Mesendoderm (in vitro differentiated cells): ENCODE data around the gene MINK1.

ENCODE experiments used
- DNase-seq: peaks from one replicate; pipeline ENCODE4 v3.0.0; 2013
- H2AK5ac ChIP-seq: 2 replicates; pipeline ENCODE4 v1.6.1; 2013; ENCODE audit warnings: low read length, inconsistent platforms
- H2BK120ac ChIP-seq: 2 replicates; pipeline ENCODE4 v1.6.1; 2013; ENCODE audit warnings: low read depth, mild to moderate bottlenecking, low read length, moderate library complexity, mixed read lengths
- H2BK15ac ChIP-seq: replicated peaks from 2 replicates; pipeline ENCODE4 v1.6.1; 2013; ENCODE audit warnings: low read depth, mild to moderate bottlenecking, moderate library complexity
- H2BK5ac ChIP-seq: 2 replicates; pipeline ENCODE4 v1.6.1; 2013; ENCODE audit warnings: low read length, inconsistent platforms
- H3K18ac ChIP-seq: 2 replicates; pipeline ENCODE4 v1.6.1; 2013; ENCODE audit warnings: mild to moderate bottlenecking, low read length, mixed read lengths
- H3K23ac ChIP-seq: one replicate; pipeline ENCODE4 v1.6.1; 2013; ENCODE audit warnings: low read length
- H3K27ac ChIP-seq: 2 replicates; pipeline ENCODE4 v1.5.1; 2013; ENCODE audit warnings: low read depth, mild to moderate bottlenecking, inconsistent platforms, low read length, moderate library complexity
- H3K27me3 ChIP-seq: 2 replicates; pipeline ENCODE4 v1.6.1; 2013; ENCODE audit warnings: low read length, control low read depth, mild to moderate bottlenecking, inconsistent platforms; ENCODE audit not compliant: insufficient read depth, poor library complexity
- H3K36me3 ChIP-seq: 2 replicates; pipeline ENCODE4 v1.6.1; 2013; ENCODE audit warnings: low read length, inconsistent platforms; ENCODE audit not compliant: control insufficient read depth, insufficient read depth
- H3K4ac ChIP-seq: one replicate; pipeline ENCODE4 v1.6.1; 2013; ENCODE audit warnings: low read depth, mild to moderate bottlenecking, low read length, moderate library complexity
- H3K4me1 ChIP-seq: 2 replicates; pipeline ENCODE4 v1.6.1; 2013; ENCODE audit warnings: low read depth, low read length, inconsistent platforms; ENCODE audit not compliant: control insufficient read depth
- H3K4me2 ChIP-seq: 2 replicates; pipeline ENCODE4 v1.6.1; 2013; ENCODE audit warnings: low read length
- H3K4me3 ChIP-seq: 2 replicates; pipeline ENCODE4 v1.5.1; 2013; ENCODE audit warnings: mild to moderate bottlenecking, low read length
- H3K56ac ChIP-seq: one replicate; pipeline ENCODE4 v1.6.1; 2013; ENCODE audit warnings: low read length
- H3K79me1 ChIP-seq: 2 replicates; pipeline ENCODE4 v1.6.1; 2013; ENCODE audit warnings: low read length, inconsistent platforms
- H3K79me2 ChIP-seq: 2 replicates; pipeline ENCODE4 v1.6.1; 2013; ENCODE audit warnings: mild to moderate bottlenecking, low read length; ENCODE audit not compliant: control insufficient read depth, insufficient read depth
- H3K9ac ChIP-seq: 2 replicates; pipeline ENCODE4 v1.6.1; 2013; ENCODE audit warnings: low read length, inconsistent platforms
- H4K5ac ChIP-seq: one replicate; pipeline ENCODE4 v1.6.1; 2013; ENCODE audit warnings: low read length
- H4K8ac ChIP-seq: one replicate; pipeline ENCODE4 v1.6.1; 2013; ENCODE audit warnings: low read depth, mild to moderate bottlenecking, control low read depth, low read length, moderate library complexity
- WGBS: extraction: QIAGEN DNeasy Blood & Tissue Kit; methylation state at CpG from one replicate; pipeline ENCODE4 v1.1.7; 2013; ENCODE audit warnings: low lambda C conversion rate, missing lambda C conversion rate; ENCODE audit not compliant: insufficient coverage; ENCODE audit errors: extremely low coverage; 5-methylcytosine and 5-hydroxymethylcytosine counted together

Gene MINK1

DNA sequence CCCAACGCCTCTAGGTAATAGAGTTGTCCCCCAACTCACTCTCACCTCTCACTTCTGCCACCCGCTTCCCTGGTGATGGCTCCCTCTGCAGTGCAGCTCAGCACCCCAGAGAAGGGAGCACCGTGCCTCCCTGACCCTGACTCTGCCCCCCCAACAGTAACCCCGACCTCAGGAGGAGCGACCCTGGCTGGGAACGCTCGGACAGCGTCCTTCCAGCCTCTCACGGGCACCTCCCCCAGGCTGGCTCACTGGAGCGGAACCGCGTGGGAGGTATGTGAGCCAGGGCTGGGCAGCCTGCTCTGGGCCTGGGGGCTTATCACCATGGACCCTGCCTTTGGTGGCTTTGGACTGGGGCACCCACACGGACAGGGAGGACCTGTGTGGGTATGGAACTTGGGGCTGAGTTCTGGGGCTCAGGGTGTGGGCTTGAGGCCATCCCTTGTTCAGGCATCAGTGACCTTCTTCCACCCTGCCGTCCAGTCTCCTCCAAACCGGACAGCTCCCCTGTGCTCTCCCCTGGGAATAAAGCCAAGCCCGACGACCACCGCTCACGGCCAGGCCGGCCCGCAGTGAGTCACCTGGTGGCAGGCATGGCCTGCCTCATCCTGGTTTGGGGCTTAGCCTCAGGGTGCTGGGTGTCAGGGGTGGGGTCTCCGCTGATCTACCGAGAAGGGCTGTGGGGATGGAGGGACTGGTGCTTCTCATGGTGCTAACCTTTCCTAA lies 59.5 kb downstream of the MINK1 start:
- H3K4me2 ChIP-seq, result no peak overlapping the region
- no peak for DNase-seq
- no peak overlapping the region for H2AK5ac ChIP-seq
- H3K4ac ChIP-seq, result no peak overlapping the region
- H3K4me3 ChIP-seq, result no peak overlapping the region
- H3K27ac ChIP-seq, result no peak overlapping the region
- H3K9ac ChIP-seq, result no peak overlapping the region
- no peaks in the 10 kb centered on the region for H3K27me3 ChIP-seq
- WGBS, result no CpG with 5 or more reads among the region's 23 CpGs
- no peak overlapping the region for H3K56ac ChIP-seq
- no peak overlapping the region for H4K5ac ChIP-seq
- H3K36me3 ChIP-seq, result peaks cover 8% of the 10 kb centered on the region
- no peak overlapping the region for H3K18ac ChIP-seq
- no peaks in the 10 kb centered on the region for H3K79me2 ChIP-seq
- no peak overlapping the region for H3K23ac ChIP-seq
- no peaks in the 10 kb centered on the region for H3K4me1 ChIP-seq
- no peak overlapping the region for H2BK120ac ChIP-seq
- H3K79me1 ChIP-seq, result no peaks in the 10 kb centered on the region
- H4K8ac ChIP-seq, result no peak overlapping the region
- H2BK5ac ChIP-seq, result no peak overlapping the region
- H2BK15ac ChIP-seq, result no peak overlapping the region

DNA sequence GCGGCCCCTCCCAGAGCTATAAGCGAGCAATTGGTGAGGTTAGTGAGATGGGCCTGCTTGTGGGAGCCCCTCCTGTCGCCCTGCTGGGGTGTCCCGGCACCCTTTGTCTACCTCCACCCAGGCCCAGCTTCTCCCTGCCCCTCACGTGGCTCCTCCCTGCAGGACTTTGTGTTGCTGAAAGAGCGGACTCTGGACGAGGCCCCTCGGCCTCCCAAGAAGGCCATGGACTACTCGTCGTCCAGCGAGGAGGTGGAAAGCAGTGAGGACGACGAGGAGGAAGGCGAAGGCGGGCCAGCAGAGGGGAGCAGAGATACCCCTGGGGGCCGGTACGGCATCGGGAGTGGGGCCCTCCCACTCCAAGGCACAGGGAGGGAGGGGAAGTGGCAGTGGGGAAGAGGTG lies 60.1 kb downstream of the MINK1 start:
- H3K36me3 ChIP-seq, result peaks cover 8% of the 10 kb centered on the region
- no peak overlapping the region for H4K5ac ChIP-seq
- H3K4me1 ChIP-seq, result no peaks in the 10 kb centered on the region
- no peak overlapping the region for H4K8ac ChIP-seq
- H2BK5ac ChIP-seq, result no peak overlapping the region
- no peak overlapping the region for H3K9ac ChIP-seq
- no peak overlapping the region for H3K56ac ChIP-seq
- no peak overlapping the region for H3K18ac ChIP-seq
- H2BK120ac ChIP-seq, result no peak overlapping the region
- H2BK15ac ChIP-seq, result no peak overlapping the region
- no peak for DNase-seq
- H3K4me2 ChIP-seq, result no peak overlapping the region
- H3K27me3 ChIP-seq, result no peaks in the 10 kb centered on the region
- no peak overlapping the region for H3K27ac ChIP-seq
- no peak overlapping the region for H3K4ac ChIP-seq
- H2AK5ac ChIP-seq, result no peak overlapping the region
- H3K79me2 ChIP-seq, result no peaks in the 10 kb centered on the region
- no peak overlapping the region for H3K23ac ChIP-seq
- H3K4me3 ChIP-seq, result no peak overlapping the region
- no CpG with 5 or more reads among the region's 18 CpGs for WGBS
- H3K79me1 ChIP-seq, result no peaks in the 10 kb centered on the region

DNA sequence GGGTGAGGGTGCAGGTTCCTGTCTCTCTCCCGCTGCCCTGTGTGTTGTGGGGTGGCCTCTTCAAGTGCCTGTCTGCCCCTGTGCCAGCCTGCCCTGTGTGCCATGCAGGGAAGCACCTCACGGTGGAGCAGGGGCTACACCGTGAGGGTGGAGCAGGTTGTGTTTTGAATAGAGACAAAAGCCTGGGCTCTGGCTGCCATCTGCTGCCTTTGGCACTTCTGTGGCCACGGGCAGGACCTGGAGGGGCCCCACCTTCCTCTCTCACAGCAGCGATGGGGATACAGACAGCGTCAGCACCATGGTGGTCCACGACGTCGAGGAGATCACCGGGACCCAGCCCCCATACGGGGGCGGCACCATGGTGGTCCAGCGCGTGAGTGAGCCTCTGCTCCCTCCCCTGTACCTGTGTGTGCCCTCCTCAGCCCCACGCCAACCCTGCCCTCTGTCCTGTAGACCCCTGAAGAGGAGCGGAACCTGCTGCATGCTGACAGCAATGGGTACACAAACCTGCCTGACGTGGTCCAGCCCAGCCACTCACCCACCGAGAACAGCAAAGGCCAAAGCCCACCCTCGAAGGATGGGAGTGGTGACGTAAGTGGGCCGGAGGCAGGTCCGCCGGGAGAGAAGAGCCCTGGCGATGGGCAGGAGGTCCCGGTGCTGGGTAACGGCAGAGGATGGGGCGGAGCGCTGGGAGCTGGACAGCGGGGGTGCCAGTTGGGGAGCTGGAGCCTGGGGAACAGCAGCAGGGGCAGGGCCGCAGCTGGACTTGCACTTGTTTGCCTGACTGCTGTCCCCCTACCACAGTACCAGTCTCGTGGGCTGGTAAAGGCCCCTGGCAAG lies 60.8 kb downstream of the MINK1 start:
- Histone ChIP-seq H2BK15ac (no peak overlapping the region), H4K8ac (no peak overlapping the region), H3K36me3 (peaks cover 8% of the 10 kb centered on the region), H3K27me3 (no peaks in the 10 kb centered on the region), H3K4me1 (no peaks in the 10 kb centered on the region), H3K9ac (no peak overlapping the region), H3K4ac (no peak overlapping the region), H3K18ac (no peak overlapping the region), H3K4me3 (no peak overlapping the region), H3K56ac (no peak overlapping the region), H2BK120ac (no peak overlapping the region), H3K79me2 (no peaks in the 10 kb centered on the region), H2BK5ac (no peak overlapping the region), H3K79me1 (no peaks in the 10 kb centered on the region), H3K4me2 (no peak overlapping the region), H3K27ac (no peak overlapping the region), H2AK5ac (no peak overlapping the region), H4K5ac (no peak overlapping the region), H3K23ac (no peak overlapping the region)
- WGBS, result no CpG with 5 or more reads among the region's 31 CpGs
- no peak for DNase-seq

DNA sequence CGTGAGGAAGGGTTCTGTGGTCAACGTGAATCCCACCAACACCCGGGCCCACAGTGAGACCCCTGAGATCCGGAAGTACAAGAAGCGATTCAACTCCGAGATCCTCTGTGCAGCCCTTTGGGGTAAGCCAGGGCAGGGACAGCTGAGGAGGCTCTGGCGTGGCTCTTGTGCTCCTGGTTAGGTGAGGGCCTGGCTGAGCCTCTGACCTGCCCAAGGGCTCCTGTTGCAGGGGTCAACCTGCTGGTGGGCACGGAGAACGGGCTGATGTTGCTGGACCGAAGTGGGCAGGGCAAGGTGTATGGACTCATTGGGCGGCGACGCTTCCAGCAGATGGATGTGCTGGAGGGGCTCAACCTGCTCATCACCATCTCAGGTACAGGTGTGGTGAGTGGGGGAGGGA lies 62.0 kb downstream of the MINK1 start:
- Histone ChIP-seq H3K4me3 (no peak overlapping the region), H3K27ac (no peak overlapping the region), H3K56ac (no peak overlapping the region), H3K23ac (no peak overlapping the region), H3K36me3 (peaks cover 8% of the 10 kb centered on the region), H2BK5ac (no peak overlapping the region), H3K4me2 (no peak overlapping the region), H4K5ac (no peak overlapping the region), H3K4ac (no peak overlapping the region), H3K4me1 (no peaks in the 10 kb centered on the region), H3K9ac (no peak overlapping the region), H2AK5ac (no peak overlapping the region), H2BK15ac (no peak overlapping the region), H4K8ac (no peak overlapping the region), H3K18ac (no peak overlapping the region), H2BK120ac (no peak overlapping the region), H3K27me3 (no peaks in the 10 kb centered on the region), H3K79me1 (no peaks in the 10 kb centered on the region), H3K79me2 (no peaks in the 10 kb centered on the region)
- DNase-seq, result no peak
- no CpG with 5 or more reads among the region's 13 CpGs for WGBS

DNA sequence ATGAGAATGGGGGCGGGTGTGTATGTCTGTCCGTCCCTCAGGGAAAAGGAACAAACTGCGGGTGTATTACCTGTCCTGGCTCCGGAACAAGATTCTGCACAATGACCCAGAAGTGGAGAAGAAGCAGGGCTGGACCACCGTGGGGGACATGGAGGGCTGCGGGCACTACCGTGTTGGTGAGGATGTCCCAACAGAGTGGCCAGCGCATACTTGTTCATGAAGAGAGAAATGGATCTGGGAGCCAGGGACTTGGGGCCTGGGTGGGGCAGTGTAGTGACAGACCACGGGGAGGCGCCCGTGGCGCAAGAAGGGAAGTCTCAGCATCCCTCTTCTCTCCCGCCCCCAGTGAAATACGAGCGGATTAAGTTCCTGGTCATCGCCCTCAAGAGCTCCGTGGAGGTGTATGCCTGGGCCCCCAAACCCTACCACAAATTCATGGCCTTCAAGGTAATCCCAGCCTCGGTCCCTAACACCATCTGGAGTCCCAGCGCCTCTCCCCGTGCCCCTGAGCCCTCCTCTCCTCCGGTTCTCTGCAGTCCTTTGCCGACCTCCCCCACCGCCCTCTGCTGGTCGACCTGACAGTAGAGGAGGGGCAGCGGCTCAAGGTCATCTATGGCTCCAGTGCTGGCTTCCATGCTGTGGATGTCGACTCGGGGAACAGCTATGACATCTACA lies 62.7 kb downstream of the MINK1 start:
- H3K4ac ChIP-seq, result no peak overlapping the region
- no peak overlapping the region for H2AK5ac ChIP-seq
- no peak overlapping the region for H3K27ac ChIP-seq
- H3K4me1 ChIP-seq, result no peaks in the 10 kb centered on the region
- H3K18ac ChIP-seq, result no peak overlapping the region
- no CpG with 5 or more reads among the region's 27 CpGs for WGBS
- H2BK120ac ChIP-seq, result no peak overlapping the region
- no peak overlapping the region for H4K5ac ChIP-seq
- no peaks in the 10 kb centered on the region for H3K79me1 ChIP-seq
- no peak overlapping the region for H4K8ac ChIP-seq
- H2BK15ac ChIP-seq, result no peak overlapping the region
- H3K4me3 ChIP-seq, result no peak overlapping the region
- DNase-seq, result peak; percentile 69
- H2BK5ac ChIP-seq, result no peak overlapping the region
- no peak overlapping the region for H3K23ac ChIP-seq
- H3K79me2 ChIP-seq, result no peaks in the 10 kb centered on the region
- no peak overlapping the region for H3K56ac ChIP-seq
- H3K36me3 ChIP-seq, result peaks cover 4% of the 10 kb centered on the region
- H3K4me2 ChIP-seq, result no peak overlapping the region
- H3K27me3 ChIP-seq, result no peaks in the 10 kb centered on the region
- H3K9ac ChIP-seq, result no peak overlapping the region
